ENCODE measurements around the gene NANOG.
"Not testable (repeated sequence)": the region's sequence is repeated elsewhere in the genome, so short reads cannot be mapped to it uniquely, and the experiment has no call there.

The NANOG gene

GRCh38 chr12:7806319-7806718 lies 17.1 kb downstream of the NANOG start:
- not testable (repeated sequence) for DNase-seq

- DNase-seq: peak; percentile 41
These were observed 17.8 kb downstream of the NANOG start for GRCh38 chr12:7806863-7807487.

GRCh38 chr12:7825754-7826153 lies 36.6 kb downstream of the NANOG start:
- not testable (repeated sequence) for DNase-seq

GRCh38 chr12:7829737-7830136 lies 40.5 kb downstream of the NANOG start:
- not testable (repeated sequence) for DNase-seq

GRCh38 chr12:7832059-7832696 lies 43.0 kb downstream of the NANOG start:
- no peak for DNase-seq

- DNase-seq: not testable (repeated sequence)
These were observed 44.0 kb downstream of the NANOG start for GRCh38 chr12:7833201-7833600.

- no peak for DNase-seq
These were observed 44.6 kb downstream of the NANOG start for GRCh38 chr12:7833831-7834230.

- no peak for DNase-seq
These were observed 45.5 kb downstream of the NANOG start for GRCh38 chr12:7834701-7835100.

GRCh38 chr12:7835116-7835515 lies 45.9 kb downstream of the NANOG start:
- DNase-seq: no peak

- no peak for DNase-seq
These were observed 46.6 kb downstream of the NANOG start for GRCh38 chr12:7835766-7836165.

- no peak for DNase-seq
These were observed 48.2 kb downstream of the NANOG start for GRCh38 chr12:7837366-7837765.

GRCh38 chr12:7839226-7839625 lies 50.0 kb downstream of the NANOG start:
- DNase-seq: not testable (repeated sequence)

GRCh38 chr12:7839848-7840247 lies 50.6 kb downstream of the NANOG start:
- DNase-seq: not testable (repeated sequence)

- not testable (repeated sequence) for DNase-seq
These were observed 53.2 kb downstream of the NANOG start for GRCh38 chr12:7842444-7842843.

GRCh38 chr12:7843149-7843548 lies 53.9 kb downstream of the NANOG start:
- DNase-seq: not testable (repeated sequence)

GRCh38 chr12:7843583-7843982 lies 54.4 kb downstream of the NANOG start:
- DNase-seq: not testable (repeated sequence)

- DNase-seq: no peak
These were observed 54.9 kb downstream of the NANOG start for GRCh38 chr12:7844116-7844515.

GRCh38 chr12:7847226-7848097 lies 58.3 kb downstream of the NANOG start:
- DNase-seq: not testable (repeated sequence)

- not testable (repeated sequence) for DNase-seq
These were observed 58.9 kb downstream of the NANOG start for GRCh38 chr12:7848098-7848422.

Measured in kidney glomerular epithelial cell (primary cell).